DMS 273 treated with DMSO at 0.1 percent for 48 hours (cell line): Measurements from ENCODE around the gene B3GNT9.
A peak's percentile ranks its signal among the peaks of the same experiment; 100 is the strongest.

ENCODE experiments used
- DNase-seq: peaks from one replicate; lab custom pipeline; 2025; lab: John Stamatoyannopoulos, UW

B3GNT9 gene, protein sequence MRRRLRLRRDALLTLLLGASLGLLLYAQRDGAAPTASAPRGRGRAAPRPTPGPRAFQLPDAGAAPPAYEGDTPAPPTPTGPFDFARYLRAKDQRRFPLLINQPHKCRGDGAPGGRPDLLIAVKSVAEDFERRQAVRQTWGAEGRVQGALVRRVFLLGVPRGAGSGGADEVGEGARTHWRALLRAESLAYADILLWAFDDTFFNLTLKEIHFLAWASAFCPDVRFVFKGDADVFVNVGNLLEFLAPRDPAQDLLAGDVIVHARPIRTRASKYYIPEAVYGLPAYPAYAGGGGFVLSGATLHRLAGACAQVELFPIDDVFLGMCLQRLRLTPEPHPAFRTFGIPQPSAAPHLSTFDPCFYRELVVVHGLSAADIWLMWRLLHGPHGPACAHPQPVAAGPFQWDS

DNA sequence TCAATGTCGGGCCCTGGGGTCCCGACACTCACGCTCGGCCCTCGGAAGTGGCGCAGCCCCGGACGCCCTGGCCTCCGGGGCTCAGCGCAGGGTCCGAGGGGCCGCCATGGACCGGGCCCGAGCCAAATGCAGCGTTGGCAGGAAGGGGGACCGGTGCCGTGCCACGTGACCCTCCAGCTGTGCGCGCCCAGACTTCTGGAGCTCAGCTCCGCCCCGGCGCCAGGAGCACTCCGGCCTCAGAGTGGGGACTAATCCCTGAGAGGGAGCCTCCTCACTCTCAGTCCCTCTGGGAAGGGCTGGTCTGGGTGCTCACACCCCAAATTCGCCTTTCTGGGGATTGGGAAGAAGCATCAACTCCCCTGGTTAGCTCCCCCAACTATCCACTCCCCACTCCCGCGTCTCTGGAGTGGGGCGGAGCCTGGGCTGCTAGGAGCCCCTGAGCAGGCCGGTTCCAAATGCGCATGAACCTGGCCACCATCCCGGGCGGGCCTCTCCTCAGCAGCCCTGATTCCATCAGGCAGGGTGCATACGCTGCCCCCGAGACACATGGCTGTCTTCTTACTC lies at the start of gene B3GNT9:
B3GNT9 (minus strand) TSS at position 166 of the 564 bp plus-strand sequence. CDS start 513 bp downstream, outside the sequence.
- peak; percentile 56 for DNase-seq

DNA sequence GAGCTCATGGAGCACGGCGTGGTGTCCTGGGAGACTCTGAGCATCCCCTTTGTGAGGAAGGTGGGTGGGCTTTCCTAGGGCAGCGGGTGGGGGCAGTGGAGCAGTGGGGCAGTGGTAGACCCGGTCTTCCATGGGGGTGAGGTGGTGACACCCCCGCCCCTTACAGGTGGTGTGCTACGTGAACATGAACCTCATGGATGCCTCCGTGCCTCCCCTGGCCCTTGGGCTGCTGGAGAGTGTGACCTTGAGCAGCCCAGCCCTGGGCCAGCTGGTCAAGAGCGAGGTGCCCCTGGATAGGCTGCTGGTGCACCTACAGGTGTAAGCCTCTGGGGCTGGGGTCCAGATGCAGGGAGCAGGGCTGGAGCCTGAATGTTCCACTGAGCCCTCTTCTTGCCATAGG lies 49.7 kb upstream of the B3GNT9 start:
- DNase-seq: no peak

- DNase-seq: no peak
These were observed 49.0 kb upstream of the B3GNT9 start for GRCh38 chr16:67199808-67200198.

GRCh38 chr16:67199011-67199807 lies 48.4 kb upstream of the B3GNT9 start, which contains the start of gene ELMO3:
Gene ELMO3 (plus strand): TSS chr16:67199131. CDS start chr16:67199327, 196 bp downstream.
- no peak for DNase-seq

GRCh38 chr16:67198238-67198734 lies 47.5 kb upstream of the B3GNT9 start:
- DNase-seq: peak; percentile 49

DNA sequence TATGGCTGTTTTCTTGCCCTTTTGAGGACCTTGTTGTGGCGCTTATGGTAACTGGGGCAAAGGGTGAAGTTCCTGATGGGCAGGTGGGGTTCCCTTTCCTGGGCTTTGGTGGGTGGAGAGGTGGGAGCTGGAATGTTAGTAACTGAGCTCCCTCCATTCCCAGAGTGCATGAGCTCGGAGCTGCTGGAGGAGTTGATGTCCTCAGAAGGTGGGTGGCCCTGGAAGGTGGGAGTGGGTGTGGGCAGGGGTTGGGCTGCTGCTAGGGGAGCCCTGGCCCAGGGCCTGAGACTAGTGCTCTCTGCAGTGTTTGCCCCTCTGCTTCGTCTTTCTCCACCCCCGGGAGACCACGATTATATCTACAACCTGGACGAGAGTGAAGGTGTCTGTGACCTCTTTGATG lies 46.9 kb upstream of the B3GNT9 start:
- DNase-seq: no peak

- no peak for DNase-seq
These were observed 46.1 kb upstream of the B3GNT9 start for GRCh38 chr16:67196881-67197280.

GRCh38 chr16:67195676-67196075 lies 44.9 kb upstream of the B3GNT9 start:
- DNase-seq: no peak

DNA sequence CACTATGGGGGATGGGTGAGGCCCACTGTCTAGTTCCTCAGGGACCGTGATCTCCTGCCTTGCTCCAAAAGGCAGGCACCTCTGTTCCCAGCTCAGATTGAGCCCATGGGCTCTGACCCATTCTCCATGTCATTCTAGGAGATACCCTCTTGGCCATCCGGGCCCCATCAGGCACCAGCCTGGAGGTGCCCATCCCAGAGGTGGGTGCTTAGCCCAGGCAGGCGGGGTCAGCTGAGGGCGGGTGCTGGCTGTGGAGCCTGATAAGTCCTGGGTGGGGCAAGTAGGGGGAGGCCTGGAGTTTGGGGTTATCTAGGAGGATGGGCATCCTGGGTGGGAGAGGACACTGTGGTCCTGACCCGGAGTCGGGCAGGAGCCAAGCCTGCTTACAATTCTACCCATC lies 43.5 kb upstream of the B3GNT9 start:
- no peak for DNase-seq

DNA sequence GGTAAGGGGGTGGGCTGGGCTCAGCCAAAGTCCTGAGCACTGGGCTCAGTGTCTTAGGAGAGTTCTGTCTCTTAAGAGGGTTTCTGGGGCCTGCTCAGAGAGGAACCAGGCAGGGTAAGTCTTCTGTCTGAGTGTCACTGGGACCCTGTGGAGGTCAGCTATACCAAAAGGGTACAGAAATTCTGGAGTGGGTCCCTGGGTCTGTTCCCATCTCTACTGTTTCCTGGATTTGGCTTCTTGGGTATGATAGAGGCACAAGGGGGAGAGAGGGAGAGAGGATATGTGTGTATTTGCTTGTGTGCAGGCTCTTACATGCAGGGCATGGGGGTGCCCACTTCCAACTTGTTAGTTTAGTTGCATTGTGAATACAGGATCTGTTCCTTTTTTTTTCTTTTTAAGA lies 42.7 kb upstream of the B3GNT9 start:
- no peak for DNase-seq

DNA sequence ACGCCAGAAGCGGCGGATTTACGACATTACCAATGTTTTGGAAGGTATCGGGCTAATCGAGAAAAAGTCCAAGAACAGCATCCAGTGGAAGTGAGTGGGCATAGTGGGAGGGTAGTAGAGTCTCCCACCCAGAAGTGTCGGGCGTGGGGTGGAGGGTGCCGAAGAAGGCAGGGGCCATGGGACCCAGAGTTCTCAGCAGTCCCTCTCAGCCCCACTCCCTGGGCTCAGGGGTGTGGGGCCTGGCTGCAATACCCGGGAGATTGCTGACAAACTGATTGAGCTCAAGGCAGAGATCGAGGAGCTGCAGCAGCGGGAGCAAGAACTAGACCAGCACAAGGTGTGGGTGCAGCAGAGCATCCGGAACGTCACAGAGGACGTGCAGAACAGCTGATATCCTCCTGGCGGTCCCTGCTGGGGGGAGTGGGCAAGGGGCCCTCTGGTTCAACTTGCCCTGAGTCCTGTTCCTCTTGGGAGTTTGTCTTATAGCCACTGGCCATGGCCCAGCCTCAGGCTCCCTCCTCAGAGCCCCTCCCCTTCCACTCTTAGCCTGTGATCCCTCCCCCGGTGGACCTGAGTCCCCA lies 42.1 kb upstream of the B3GNT9 start:
- no peak for DNase-seq

DNA sequence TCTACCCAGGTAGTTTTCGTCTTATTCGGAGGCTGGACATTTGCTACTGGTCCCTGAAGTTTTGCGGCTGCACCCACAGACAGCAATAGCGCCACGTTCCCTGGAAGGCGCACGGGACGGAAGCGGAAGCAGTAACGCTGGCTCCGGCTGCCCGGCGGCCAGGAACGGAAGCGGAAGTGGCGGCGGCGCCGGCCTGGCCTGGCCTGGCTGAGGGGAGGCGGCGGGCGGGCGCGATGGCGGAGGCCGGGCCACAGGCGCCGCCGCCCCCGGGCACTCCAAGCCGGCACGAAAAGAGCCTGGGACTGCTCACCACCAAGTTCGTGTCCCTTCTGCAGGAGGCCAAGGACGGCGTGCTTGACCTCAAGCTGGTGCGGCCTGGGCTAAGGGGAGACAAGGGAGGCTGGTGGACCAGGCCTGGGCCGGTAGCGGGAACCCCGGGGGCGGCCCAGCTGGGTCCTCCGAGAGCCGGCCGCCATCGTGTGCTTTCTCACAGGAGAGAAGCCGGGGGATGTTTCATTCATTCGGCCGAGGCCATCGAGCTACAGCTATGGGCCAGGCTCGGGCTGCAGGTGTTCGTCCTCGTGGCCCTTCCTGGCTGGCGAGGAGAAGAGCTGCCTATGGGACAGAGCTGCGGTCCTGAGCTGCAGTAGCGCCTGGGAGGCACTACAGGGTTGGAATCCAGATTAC lies 41.3 kb upstream of the B3GNT9 start, which contains the start of gene E2F4:
E2F4 (plus strand) TSS at position 161 of the 687 bp plus-strand sequence; CDS start at position 234, 73 bp downstream.
- DNase-seq: peak; percentile 71

- DNase-seq: no peak
These were observed 40.7 kb upstream of the B3GNT9 start for GRCh38 chr16:67191411-67191994.

DNA sequence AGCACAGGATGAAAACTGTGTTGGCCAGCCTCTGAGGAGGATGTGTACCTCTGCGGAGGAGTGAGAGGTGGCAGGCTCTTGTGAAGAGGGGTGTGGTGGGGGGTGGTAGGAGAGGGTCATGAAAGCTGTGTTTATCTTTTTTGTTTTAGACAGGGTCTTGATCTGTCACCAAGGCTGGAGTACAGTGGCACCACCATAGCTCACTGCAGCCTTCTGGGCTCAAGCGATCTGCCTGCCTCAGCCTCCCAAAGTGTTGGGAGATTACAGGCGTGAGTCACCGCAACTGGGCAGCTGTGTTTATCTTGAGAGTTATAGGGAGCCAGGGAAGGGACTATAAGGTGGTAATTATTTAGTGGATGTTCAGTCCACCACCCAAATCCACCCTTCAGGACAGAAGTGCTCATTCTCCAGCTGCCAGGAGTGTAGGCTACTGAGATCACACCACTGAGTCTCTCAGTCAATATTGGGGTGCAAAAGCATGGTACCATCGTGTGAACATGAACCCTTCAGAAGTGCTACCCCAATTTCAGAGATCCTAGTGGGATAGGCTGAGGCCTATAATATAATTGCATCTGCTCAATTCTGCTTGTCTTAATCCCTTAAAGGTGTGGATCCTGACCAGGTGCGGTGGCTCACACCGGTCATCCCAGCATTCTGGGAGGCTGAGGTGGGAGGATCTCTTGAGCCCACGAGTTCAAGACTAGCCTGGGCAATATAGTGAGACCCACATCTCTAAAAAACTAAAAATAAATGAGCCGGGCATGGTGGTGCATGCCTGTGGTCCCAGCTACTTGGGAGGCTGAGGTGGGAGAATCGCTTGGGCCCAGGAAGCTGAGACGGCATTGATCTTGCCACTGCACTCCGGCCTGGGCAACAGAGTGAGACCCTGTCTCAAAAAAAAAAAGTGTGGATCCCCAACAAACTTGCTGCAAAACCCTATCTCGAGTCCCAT lies 39.9 kb upstream of the B3GNT9 start:
- DNase-seq: no peak

DNA sequence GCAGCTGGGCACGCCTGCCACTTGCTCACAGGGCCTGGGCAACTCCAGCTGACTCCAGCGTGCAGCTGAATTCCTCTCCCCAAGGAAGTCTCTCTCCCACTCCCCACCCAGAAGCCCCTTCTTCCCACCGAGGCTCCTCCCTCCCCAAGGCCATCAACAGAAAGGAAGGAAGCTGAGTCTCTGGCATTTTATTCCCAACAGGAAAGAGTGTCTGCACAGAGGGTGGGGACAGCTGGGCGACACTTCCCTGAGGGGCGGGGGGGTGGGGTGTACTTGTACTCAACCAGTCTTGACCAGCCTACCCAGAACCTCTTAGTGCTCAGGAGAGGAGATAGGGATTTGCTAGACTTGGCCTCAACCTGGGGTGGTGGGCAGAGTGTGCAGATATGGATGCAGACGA lies 39.2 kb upstream of the B3GNT9 start, which contains the start of gene EXOC3L1:
EXOC3L1 (minus strand) TSS at position 96 of the 400 bp plus-strand sequence. CDS start 460 bp downstream, outside the sequence.
- DNase-seq: no peak

- no peak for DNase-seq
These were observed 38.0 kb upstream of the B3GNT9 start for GRCh38 chr16:67188798-67189197.

DNA sequence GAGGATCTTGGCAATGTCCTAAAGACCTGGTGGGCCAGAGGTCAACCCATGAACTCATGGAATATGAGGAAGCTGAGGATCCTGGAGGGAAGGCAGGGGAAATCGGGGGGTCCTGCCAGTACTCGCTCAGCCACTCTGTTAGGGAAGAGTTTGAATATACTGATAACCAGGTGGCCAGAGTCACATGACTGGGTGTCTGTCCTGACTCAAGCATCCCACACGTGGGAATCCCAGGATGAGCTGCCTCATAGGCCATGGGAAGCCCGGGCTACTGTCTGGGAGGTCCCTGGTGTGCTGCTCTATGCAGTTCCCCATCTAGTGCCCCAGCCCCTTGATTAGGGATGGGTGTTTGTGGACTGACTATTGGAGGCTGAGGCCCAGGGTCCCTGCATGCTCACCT lies 37.5 kb upstream of the B3GNT9 start:
- no peak for DNase-seq

DNA sequence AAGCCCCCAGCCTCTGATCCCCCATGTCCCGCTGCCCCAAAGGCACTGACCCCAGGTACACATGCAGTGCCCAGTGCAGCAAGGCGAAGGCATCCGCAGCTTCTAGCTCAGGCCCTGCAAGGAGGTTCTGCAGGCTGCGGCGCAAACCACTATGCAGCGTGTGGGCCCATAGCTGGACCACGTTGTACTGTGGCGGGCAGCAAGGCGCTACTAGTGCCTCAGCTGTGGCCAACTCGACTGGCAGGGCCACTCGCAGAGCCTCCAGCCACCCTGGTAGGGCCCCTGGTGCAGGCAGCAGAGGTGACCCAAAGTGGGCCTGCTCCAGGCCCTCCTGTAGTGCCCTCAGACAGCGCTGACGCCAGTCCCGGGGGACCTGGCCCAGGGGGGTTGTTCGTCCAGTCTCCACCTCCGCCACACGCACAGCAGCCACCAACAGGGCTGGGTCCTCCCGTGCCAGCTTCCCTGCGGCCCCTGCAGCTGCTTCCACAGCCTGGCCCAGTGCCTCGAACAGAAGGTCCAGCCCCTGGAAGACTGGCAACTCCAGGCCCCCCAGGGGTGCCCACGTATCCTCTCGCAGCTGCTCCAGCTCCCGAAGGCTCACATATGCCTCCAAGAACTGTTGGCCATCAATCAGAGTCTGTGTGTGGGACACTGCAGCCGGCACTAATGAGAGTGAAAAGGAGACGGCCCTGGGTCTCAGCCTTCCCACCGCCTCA lies 36.5 kb upstream of the B3GNT9 start:
- peak; percentile 67 for DNase-seq

DNA sequence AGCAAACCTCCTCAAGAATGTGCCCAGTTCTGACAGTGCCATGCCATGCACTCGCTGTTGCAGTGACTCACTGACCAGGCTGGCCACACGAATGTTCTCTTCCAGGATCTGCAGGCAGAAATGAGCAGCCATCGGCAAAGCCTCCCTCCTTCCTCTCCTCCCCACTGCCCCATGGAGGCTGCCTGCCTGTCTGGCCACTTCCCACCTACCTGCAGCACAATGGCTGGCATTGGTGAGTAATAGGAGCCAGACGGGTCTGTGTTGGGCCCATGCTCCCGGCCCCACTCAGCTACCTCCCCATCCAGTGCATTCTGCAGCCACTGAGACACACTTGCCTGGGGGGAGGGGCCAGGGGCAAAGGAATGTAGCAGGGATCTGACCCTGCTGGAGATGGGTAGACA lies 35.8 kb upstream of the B3GNT9 start:
- DNase-seq: no peak
